K562 (cell line): ENCODE measurements around the gene INKA2. TPM values are rescaled to one million over a fixed set of nuclear protein-coding genes. Genes with fewer than 3 reads are reported as not detected.

Experiments used
- ARHGAP35 ChIP-seq: fragments of 450-650 bp; IDR thresholded peaks from 2 replicates; pipeline ENCODE4 v1.6.1; 2018; ENCODE audit not compliant: partially characterized antibody
- JUN ChIP-seq, 2 experiments: sonication (generic) in 1 of 2; formaldehyde crosslinking in 1 of 2; IDR thresholded peaks; 2 replicates each; pipeline versions ENCODE4 v1.6.1 to v1.8.0; 2012 to 2022; ENCODE audit warnings: borderline replicate concordance in 2 of 2, mild to moderate bottlenecking in 2 of 2, improper control_type of control experiment in 1 of 2, low read depth in 1 of 2, low read length in 1 of 2, missing genetic modification reagents in 1 of 2
- MTA3 ChIP-seq: fragments of 450-650 bp; formaldehyde crosslinking; IDR thresholded peaks from 2 replicates; pipeline ENCODE4 v1.6.1; 2017; ENCODE audit warnings: mild to moderate bottlenecking, borderline replicate concordance
- RAD21 ChIP-seq, 2 experiments: fragments of 250-450 bp in 1 of 2; fragments of 450-650 bp in 1 of 2; sonication (Bioruptor Pico) in 1 of 2; formaldehyde crosslinking in 1 of 2; IDR thresholded peaks in 1 of 2; conservative IDR thresholded peaks in 1 of 2; 2 replicates each; pipeline versions ENCODE4 v1.4.0 to v1.8.0; 2020 to 2022; ENCODE audit warnings: mild to moderate bottlenecking in 2 of 2, moderate library complexity in 1 of 2
- RBM39 ChIP-seq: fragments of 200-400 bp; formaldehyde crosslinking; optimal IDR thresholded peaks from 2 replicates; pipeline ENCODE3; 2018; ENCODE audit warnings: low read depth, low read length
- SAFB2 ChIP-seq: fragments of 200-400 bp; formaldehyde crosslinking; IDR thresholded peaks from 2 replicates; pipeline ENCODE4 v1.6.1; 2018; ENCODE audit warnings: borderline replicate concordance, low read length, low read depth, moderate library complexity; ENCODE audit not compliant: severe bottlenecking
- TARDBP ChIP-seq: fragments of 450-650 bp; IDR thresholded peaks from 2 replicates; pipeline ENCODE4 v1.6.1; 2016
- TCFL5 ChIP-seq: fragments of 250-450 bp; sonication (Bioruptor Pico); conservative IDR thresholded peaks from 2 replicates; pipeline ENCODE4 v1.6.1; 2021; ENCODE audit warnings: mild to moderate bottlenecking, moderate library complexity, matching md5 sums
- ZNF311 ChIP-seq: fragments of 250-450 bp; sonication (Bioruptor Pico); IDR thresholded peaks from 2 replicates; pipeline ENCODE4 v1.4.0; 2020; ENCODE audit warnings: mild to moderate bottlenecking, moderate library complexity
- ZNF318 ChIP-seq, 2 experiments: fragments of 450-650 bp; IDR thresholded peaks; 2 replicates each; pipeline ENCODE4 v1.6.1; 2016; ENCODE audit warnings: mild to moderate bottlenecking in 2 of 2, borderline replicate concordance in 1 of 2, low read depth in 1 of 2, moderate library complexity in 1 of 2
- ZNF586 ChIP-seq: fragments of 450-650 bp; formaldehyde crosslinking; conservative IDR thresholded peaks from 2 replicates; pipeline ENCODE4 v1.4.0; 2020; ENCODE audit warnings: mild to moderate bottlenecking, moderate library complexity
- polyA plus RNA-seq, 8 experiments: library from polyadenylated mRNA; depleted of rRNA in 4 of 8; stranded (reverse) in 5 of 8; unstranded in 3 of 8; fragments of >200 nt; fragmentation: Nextera tagmentation in 2 of 8; fragmentation: Illumina TruSeq in 1 of 8; extraction: Ambion mirVana in 2 of 8; extraction: Trizol in 1 of 8; gene quantifications; 2 replicates each; pipeline versions ENCODE4 v1.2.1 to v1.2.3, GENCODE V29; 2011 to 2014; ENCODE audit warnings: inconsistent platforms in 1 of 8, missing spikeins in 1 of 8
- total RNA-seq, 7 experiments: library from RNA; depleted of rRNA in 6 of 7; stranded (reverse); fragments of >200 nt in 6 of 7; fragmentation: Illumina TruSeq in 2 of 7; extraction: Trizol in 2 of 7; gene quantifications; 2 replicates each; pipeline versions ENCODE4 v1.2.1 to v1.2.3, GENCODE V29; 2011 to 2021; ENCODE audit warnings: low replicate concordance in 1 of 7

Gene INKA2
- total and polyA plus RNA-seq, 9 of the 15 experiments (the other 6 are each of a cell fraction or from before 2014, with no cell fraction given), result 0.04 to 1.4 (median 0.26) TPM; not detected in 1

DNA sequence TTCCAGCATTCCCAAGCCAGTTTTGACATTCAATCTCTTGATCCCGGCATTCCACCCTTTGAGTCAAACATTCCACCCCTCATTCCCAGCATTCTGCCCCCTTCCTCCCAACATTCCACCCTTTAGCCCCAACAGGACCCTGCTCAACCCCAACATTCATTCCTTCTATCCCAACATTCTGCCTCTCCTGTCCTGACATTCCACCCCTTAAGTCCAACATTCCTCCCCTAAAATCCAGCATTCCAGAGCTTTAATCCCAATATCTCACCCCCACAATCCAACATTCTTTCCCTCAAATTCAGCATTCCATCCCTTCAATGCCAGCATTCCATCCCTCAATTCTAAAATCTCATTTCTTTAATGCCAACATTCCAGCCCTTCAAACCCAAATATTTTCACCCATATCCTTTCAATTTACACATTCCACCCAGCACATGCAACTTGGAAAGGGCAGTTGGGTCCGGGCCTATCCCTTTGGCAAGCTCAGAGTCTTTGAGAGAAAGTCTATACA, 39.4 kb upstream of the INKA2 start (continued):
- no peak for TF ChIP-seq ZNF311 (CRISPR knock-in tag)
- TF ChIP-seq ZNF586 (CRISPR knock-in tag), result no peak
- no peak for TF ChIP-seq ARHGAP35
- no peak for TF ChIP-seq MTA3
- TF ChIP-seq RBM39, result no peak
- TF ChIP-seq TARDBP, result no peak
- TF ChIP-seq JUN (IDR thresholded peaks at IDR 0.05; ENCODE audit: borderline replicate concordance, low read depth, low read length), result no peak
- no peak for TF ChIP-seq JUN (CRISPR knock-in tag; IDR thresholded peaks at IDR 0.05; ENCODE audit: borderline replicate concordance)
- no peak for TF ChIP-seq ZNF318 (IDR thresholded peaks at IDR 0.05; ENCODE audit: borderline replicate concordance in 1 of 2, low read depth in 1 of 2)
- no peak for TF ChIP-seq TCFL5 (CRISPR knock-in tag)
- no peak for TF ChIP-seq RAD21 (CRISPR knock-in tag; conservative IDR thresholded peaks at IDR 0.05 in 1 of 2, IDR thresholded peaks at IDR 0.05 in 1 of 2)
- TF ChIP-seq SAFB2, result no peak
